ENCODE measurements around the gene MAP6D1.
"Not testable (repeated sequence)": the region's sequence is repeated elsewhere in the genome, so short reads cannot be mapped to it uniquely, and the experiment has no call there.

The MAP6D1 gene

GRCh38 chr3:183796372-183796771, 29.0 kb downstream of the MAP6D1 start:
- no peak for DNase-seq

DNA sequence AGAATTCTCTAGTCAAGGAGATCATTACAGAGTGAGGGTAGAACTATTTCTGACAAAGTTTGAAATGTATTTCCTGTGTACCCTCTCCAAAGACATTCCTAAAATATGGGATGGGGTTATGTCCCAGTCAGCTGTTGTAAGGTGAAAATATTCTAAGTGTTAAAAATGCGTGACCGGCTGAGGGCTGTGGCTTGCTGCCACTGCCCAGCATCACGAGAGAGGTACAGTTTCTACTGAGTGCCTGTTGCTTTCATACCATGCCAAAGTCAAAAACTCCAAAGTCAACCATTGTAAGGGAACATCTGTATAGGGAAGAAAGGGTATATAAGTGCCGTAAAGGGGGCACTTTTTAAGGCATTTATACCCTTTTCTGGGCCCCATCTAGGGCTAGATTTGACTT, 30.9 kb downstream of the MAP6D1 start:
- no peak for DNase-seq

DNA sequence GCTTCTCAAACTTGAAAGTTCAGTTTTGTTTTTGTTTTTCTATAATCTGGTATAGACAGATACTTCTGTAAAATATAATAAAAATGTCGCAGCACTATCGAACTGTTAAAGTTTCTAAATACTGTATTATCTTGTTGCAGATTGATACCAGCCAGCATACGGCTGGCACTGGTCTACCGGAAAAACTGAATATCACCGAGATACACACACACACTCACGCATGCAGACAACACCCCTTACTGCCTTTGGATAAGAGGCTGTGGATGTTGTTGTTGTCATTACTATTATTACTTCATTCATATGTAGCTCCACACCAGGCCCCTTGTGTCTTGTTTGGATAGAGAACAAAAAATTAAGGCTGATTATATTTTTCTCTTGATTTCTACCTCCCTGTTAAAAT, 32.4 kb downstream of the MAP6D1 start:
- no peak for DNase-seq

DNA sequence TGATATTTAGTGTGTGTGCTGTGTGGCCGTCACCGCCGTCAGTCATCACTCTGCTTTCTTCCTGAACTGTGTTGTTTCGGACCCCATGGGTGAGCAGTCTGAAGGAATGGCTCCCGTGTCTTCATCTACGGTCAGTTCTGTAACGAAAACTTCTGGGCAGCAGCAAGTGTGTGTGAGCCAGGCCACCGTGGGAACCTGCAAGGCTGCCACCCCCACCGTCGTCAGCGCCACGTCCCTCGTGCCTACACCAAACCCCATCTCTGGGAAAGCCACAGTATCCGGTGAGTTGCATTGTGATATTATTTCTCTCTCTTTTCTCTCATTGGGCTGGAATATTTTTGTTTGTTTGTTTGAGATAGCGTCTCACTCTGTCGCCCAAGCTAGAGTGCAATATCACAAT, 34.7 kb downstream of the MAP6D1 start:
- DNase-seq: no peak

GRCh38 chr3:183789826-183790225, 35.6 kb downstream of the MAP6D1 start:
- no peak for DNase-seq

- DNase-seq: not testable (repeated sequence)
Measured at GRCh38 chr3:183784503-183784902, 40.9 kb downstream of the MAP6D1 start.

- DNase-seq: no peak
Measured at GRCh38 chr3:183782576-183783276, 42.7 kb downstream of the MAP6D1 start.

GRCh38 chr3:183781246-183781645, 44.1 kb downstream of the MAP6D1 start:
- no peak for DNase-seq

GRCh38 chr3:183779896-183780465, 45.4 kb downstream of the MAP6D1 start:
- DNase-seq: no peak

DNA sequence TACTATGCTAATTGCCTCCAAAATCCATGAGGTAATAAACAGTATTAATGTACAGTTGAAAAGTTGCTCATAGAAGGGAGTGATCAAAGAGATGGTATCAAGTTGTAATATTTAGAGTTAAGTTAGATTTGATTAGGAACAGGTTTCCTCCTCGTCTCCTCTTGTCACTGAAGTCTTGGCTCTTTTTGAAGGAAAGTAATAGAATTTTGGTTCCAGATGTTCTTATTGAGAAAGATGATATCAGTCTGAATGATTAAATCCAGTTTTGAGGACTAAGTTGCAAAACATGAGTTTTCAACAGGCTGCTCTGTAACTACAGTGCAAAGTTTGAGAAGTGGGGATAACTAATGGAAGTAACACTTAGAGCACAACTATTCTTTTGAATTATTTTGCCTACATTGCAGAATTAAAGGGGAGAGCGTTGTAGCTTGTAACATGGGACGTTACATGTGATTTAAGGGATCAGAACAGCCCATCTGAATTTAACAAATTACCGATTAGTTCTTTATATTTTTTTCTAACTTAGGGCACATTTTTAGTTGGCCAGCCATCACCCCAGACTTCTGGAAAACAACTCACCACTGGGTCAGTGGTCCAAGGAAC, 48.3 kb downstream of the MAP6D1 start:
- no peak for DNase-seq

DNA sequence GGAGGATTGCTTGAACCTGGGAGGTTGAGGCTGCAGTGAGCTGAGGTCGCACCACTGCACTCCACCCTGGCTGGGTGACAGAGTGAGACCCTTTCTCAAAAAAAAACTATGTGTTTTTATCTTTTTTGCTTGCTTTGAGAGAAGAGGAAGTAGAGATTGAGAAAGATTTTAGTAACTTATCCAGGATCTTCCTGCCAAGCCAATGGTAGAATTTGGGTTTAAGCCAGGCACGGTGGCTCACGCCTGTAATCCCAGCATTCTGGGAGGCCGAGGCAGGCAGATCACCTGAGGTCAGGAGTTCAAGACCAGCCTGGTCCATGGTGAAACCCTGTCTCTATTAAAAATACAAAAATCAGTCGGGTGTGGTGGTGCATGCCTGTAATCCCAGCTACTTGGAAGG, 48.9 kb downstream of the MAP6D1 start:
- not testable (repeated sequence) for DNase-seq

DNA sequence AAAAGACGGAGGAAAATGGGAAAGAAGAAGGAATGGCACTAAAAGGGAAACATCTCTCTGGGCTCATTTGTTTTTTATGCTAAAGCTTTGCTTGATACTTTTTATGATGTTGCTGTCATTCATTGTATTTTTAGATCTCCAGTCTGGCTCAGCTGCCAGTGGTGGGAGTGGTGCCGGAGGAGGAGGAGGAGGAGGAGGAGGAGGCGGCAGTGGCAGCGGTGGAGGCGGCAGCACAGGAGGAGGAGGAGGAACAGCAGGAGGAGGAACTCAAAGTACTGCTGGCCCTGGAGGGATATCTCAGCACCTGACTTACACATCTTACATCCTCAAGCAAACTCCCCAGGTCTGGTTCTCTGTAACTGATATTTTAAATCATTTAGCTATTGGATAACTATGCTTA, 49.6 kb downstream of the MAP6D1 start:
- DNase-seq: no peak

DNA sequence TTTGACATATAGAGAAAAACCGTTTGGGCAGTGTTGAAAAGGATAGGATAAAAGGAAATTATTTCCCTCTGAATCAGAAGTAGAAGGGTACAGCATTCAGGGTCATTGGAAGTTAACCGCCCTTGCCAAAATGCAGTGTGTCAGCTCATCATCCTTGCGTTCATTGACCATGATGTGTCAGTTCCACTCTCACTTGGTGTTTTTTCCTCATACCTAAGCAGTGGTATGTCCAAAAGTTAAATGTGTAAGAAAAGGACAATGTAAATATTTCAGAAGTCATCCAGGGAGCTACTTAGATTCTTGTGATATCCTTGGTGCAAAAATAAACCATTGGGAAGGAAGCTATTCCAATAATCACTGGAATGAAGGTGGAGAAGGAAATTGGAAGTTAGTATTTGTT, 50.7 kb downstream of the MAP6D1 start:
- DNase-seq: no peak

GRCh38 chr3:183769453-183769852, 55.9 kb downstream of the MAP6D1 start:
- DNase-seq: no peak

GRCh38 chr3:183768114-183768513, 57.3 kb downstream of the MAP6D1 start:
- DNase-seq: no peak

GRCh38 chr3:183766745-183767606, 58.4 kb downstream of the MAP6D1 start:
- peak; percentile 71 for DNase-seq

- DNase-seq: no peak
Measured at GRCh38 chr3:183766107-183766506, 59.3 kb downstream of the MAP6D1 start.
